Heart left ventricle (tissue), 13 donors: ENCODE data around the gene DIP2C.
"Not testable (repeated sequence)": the region's sequence is repeated elsewhere in the genome, so short reads cannot be mapped to it uniquely, and the experiment has no call there.

Experiments
- CTCF ChIP-seq, 12 donors: fragments of 200-600 bp; sonication (generic) in 4 of 12; IDR thresholded peaks; one replicate each; pipeline versions ENCODE4 v1.5.0 to v1.8.0; 2018 to 2022; ENCODE audit warnings: antibody characterized with exemption in 12 of 12, mild to moderate bottlenecking in 5 of 12
- POLR2A ChIP-seq, 2 donors: fragments of 450-650 bp; IDR thresholded peaks; one replicate each; pipeline ENCODE4 v1.6.1; 2017; ENCODE audit warnings: antibody characterized with exemption in 2 of 2, mild to moderate bottlenecking in 2 of 2, moderate library complexity in 2 of 2
- donor health status: ischemic (EF 13 %, LVEDD 7.1; RV severe dilation, severe dysfunction).
- donor health status: DM: no; HTN: yes; CAD: no.
- donor health status: DM: no; HTN: no; CAD: no.
- donor health status: ischemic (EF 25% LVEDD 6.9; RV normal size, moderate dysfunction).
- donor health status: ischemic (EF 25% LVEDD 5.7; RV mildly dilated, moderate dysfunction).
- donor health status: ischemic (EF 35%, LVEDD 5.7; RV mildly dilated, moderate dysfunction).
- donor health status: nonischemic (EF 11% LVEDD 7.7; RV severe dilation, severe dysfunction).
- donor health status: DM: yes; HTN: yes; CAD: no.
- donor health status: PGD.
- donor health status: ischemic (EF 29% LVEDD 5.4; RV normal size, mild dysfunction).
- donor health status: nonischemic (EF 23%, LVEDD 6.1; RV moderate dilation, normal function).

GRCh38 chr10:657816-658350, 31.6 kb downstream of the DIP2C start:
- TF ChIP-seq CTCF, POLR2A (IDR thresholded peaks at IDR 0.05): not testable (repeated sequence)
